Measurements from ENCODE around the gene BCOR.

Gene BCOR

DNA sequence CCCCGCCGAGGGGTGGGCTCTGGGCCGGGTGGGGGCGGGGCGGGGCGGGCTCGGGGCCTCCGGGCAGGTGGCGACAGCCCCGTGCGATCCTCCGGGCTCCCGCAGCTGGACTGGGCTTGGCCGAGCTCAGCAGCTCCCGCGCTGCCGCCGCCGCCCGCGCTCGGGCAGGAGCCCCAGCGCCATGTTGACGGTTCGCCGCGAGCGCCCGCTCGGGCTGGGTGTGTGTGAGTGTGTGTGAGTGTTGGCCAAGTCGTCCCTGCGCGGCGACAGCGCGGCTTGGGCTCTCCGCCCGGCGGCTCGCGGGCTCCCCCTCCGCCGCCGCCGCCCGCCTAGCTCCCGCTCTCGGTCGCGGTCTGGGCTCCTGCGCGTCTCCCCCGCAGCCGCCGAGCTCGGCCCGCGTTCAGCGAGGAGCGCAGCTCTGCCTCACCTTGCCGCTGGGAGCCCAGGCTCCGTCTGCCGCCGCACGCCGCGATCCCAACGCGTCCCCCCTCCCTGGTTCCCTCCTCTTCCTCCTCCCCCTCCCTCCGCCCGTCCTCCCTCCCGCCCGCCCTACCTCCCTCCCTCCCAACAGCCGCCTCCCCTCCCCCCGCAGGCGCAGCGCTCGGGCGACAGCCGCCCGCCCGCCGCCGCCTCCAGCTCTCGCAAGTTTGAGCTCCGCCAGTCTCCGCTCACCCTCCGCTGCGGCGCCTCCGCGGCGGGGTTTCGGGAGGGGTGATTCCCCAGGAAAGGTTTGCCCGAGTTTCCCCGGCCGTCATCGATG is at the start of gene BCOR:
Gene BCOR, minus strand, starts transcription at position 455 of the 760 bp plus-strand sequence. CDS start 20,029 bp downstream, outside the sequence.
- peak; percentile 28 to 64 (median 42) for DNase-seq

DNA sequence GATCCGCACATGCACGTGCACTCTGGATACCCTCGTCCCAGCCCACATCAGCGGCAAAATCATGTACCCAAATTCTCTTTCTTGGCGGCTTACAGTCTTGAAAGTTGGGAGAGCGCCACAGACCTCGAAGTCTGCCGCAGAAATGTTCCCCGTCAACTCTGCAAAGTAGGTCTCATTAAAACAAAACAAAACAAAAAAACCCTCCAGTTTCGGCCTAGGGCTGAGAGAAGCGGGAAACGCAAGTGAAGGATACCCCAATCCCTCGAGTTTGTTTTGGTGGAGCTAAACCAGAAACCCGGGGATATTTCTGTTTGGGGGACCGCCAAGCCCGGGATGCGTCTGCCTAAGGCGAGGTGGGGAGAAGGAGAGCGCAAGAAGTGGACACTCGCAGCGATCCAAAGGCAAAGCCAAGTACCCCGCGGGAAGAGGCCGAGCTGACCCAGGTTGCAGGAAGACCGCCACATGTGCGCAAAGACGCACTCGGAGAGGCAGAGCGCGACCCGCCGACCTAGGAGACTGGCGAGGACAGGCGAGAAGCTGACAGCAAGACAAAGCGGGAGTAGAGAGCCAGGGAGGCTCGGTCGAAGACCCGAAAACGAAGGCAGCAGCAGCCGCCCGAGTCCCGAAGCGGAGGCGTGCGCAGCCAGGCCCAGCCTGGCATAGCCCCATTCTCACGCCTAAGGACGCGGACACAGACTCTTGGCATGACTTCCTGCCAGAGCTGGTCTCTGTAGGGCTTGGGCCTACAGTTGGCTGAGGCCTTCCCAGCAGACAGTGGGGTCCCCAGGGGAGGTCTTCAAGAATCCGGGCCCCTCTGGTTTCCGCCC is 49.6 kb upstream of the BCOR start:
- no peak for DNase-seq

DNA sequence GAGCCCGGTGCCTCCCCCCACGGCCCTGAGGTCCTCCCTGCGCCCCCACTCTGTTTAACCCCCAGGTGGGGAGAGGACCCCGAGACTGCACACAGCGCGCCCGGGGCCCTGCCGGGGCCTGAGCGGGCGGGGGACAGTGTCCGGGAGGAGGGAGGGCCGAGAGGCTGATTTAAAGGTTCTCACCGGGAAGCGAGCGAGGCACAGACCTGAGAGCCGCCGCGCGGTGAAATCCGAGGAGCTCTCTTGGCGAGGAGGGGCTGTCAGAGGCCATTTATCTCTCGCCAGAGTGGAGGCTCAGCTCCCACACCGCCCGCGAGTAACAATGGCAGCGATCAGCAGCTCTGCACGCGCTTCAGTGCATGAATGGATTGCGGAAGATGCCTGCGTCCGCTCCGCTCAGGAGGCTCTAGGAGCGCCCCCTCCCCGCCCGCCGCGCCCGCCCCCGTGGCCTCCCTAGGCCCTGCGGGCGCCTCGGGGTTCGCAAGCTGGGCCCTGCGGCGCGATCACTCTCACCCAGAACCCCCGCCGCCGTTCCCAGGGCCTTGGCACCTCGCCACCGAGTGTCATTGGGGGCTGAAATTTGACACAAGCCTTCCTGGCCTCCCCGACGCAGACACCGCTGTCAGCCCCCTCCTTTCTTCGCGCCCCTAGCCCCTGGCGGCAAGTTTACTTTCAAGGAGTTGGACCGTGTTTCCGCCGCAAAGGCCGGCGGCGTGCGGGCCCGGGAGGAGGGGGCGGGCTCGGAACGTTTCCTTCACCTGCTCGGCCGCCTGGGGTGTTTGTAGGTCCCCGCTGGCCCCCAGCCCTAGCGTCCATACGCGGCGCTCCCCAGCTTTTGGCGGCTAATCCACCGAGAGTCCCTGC is 48.7 kb upstream of the BCOR start:
- no peak for DNase-seq

DNA sequence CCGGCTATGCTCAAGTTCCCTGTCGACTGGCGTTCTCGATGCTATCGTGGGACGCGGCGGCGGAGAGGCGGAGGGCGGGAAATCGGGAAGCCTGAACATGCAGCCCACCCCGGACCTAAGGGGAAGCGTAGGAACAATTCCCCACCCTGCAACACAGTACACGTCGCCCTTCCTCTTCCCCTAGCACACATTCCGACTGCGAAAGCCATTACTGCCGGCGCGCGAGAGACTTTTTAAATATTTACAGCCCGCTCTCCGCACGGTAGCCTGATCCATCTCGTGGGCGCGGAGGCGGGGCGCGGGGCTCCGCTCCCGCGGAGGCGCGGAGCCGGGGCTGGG is 48.1 kb upstream of the BCOR start:
- no peak for DNase-seq

DNA sequence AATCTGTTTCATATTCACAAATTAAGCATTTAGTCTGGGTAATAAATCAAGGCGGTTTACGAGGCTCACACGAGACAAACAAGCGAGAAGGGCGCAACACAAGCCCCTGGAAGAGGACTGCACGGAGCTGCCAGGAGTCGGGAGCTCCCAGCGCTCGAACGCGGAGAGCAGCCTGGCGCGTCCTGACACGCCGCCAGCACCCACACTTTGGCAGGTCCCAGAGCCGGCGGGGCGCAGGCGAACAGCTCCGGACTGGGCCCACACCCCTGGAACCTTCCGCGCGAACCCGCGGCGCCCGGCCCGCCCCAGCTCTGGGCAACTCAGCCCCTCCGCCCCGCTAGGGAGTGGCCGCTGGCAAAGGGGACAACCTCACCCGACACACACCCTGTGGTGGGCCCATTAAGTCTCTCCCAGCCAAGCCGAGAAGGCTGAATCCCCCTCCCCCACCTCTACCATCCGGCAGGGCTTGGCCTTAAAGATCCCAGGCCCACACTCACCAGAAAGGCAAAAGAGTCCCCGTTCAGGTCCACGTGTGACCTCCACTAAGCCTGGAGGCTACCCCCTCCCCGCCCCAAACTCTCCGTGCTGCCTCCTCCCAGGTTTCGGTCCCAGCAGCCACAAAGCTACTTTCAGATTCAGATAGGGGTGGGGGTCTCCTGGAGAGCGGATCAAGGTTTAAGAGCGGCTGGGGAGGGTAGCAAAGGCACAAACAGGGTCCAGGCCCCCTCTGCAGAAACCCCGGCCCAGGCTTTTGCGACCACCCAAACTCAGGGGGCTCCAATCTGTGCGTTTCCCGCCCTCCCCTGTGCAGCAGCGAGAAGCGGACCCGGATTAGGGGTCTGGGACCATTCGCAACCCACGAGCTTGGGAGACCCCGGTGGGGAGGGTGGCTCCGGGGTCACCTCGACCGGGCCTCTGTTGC is 47.5 kb upstream of the BCOR start:
- no peak for DNase-seq

DNA sequence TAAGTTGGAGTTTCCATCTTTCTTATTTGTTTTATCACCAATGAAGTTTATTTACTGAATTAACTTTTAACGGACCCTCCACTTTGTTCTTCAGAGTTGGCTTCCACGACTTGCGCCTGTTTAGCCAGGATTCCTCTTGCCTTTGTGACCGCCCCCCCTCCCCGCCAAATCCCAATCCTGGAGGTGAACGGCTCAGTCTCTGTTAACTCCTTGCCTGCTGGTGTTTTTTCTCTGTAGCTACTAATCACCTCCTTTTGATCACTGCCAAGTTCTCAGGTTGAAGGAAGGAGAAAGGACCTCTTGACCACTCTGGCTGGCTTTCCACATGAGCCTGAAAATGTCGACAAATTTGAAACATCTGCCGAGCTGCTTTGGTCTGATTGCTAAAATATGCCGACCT is 46.8 kb upstream of the BCOR start:
- DNase-seq = no peak

DNA sequence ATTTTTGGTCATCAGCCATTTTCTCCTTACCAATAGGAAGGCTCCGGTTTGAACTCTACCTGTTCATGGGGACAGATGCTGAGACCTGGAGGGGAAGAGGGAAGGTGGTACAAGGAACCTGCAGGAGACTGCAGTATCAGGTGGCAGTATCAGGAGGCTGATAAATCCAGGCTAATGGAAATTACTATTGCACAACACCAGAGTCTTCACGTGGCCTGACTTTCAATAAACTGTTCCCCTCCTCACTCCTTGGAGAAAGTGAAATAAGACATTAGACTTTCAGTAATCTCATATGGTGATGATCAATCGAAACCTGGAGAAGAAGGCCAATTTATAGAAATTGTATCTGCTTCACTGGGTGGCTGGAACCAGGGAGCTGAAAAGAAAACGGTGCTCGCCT is 46.2 kb upstream of the BCOR start:
- DNase-seq = no peak

DNA sequence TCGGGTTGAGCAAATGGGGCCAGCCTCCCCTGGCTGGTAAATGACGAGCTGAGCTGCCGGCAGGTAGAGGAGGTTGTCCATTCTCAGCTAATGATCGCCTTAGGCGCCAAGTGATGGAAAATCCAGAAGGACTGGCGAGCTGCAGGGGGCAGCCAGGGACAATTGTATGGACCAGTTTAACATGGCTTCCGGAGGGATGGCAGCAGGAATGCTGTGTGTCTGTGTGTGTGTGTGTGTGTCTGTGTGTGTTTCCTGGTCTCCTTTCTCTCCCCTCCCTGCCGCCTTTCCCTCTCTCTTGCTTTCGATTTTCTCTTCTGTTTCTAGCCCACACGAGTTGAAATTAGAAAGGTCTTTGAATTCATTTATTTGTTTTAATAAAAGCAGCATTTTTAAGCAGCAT is 45.2 kb upstream of the BCOR start:
- DNase-seq = no peak

DNA sequence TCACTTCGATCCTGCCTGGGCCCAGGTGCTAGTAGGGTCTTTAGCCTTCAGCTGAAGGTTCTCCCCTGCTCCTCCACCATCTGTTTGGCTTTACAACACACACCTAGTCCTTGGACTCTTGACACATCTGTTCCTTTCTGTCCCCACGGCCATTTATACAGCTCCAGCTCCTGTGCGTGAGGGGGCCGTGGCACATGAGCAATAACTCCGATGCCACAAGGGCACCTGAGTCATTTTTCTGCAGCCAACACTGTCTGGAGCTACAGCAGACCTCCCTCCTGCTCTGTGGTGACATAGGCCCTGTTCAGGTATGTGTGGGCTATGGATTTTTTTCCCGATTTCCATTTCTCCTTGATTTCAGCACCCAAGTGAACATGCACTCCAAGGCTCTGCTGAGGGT is 44.7 kb upstream of the BCOR start:
- DNase-seq = no peak

DNA sequence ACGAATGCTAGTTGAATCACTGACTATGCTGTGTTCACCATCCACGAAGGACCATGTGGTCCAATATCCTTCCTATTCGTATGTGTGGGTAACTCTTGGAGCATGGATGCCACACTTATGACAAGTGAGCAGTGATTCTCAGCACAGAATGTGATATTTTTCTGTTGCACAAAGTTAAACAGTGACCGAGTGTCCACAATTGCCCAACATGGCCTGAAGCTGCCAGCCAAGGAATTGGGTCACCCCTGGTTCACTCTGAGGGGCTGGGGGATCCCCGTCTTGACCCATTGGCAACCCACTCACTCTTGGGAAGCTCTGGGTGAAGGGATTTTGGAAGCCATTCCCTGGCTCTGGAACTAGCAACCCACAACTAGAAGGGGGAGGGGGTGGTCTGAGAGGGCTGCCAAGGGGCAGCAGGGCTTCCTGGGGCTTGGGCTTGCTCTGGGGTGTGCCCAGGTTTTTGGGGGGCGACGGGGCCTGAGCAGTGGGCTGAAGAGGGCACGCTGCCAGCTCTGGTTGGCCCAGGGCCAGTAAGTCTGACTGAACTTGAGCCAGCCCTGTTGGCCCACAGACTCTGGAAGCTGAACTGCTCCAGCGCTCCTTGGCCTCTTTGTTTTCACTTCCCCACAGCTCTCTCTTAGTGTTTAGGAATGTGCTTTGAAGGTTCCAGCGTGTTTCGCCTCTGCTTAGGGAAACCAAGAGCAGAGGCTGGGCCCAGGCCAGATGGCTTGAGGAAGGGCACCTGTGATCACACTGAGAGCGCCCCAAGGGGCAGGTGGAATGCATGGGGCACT is 43.1 kb upstream of the BCOR start:
- DNase-seq = no peak

DNA sequence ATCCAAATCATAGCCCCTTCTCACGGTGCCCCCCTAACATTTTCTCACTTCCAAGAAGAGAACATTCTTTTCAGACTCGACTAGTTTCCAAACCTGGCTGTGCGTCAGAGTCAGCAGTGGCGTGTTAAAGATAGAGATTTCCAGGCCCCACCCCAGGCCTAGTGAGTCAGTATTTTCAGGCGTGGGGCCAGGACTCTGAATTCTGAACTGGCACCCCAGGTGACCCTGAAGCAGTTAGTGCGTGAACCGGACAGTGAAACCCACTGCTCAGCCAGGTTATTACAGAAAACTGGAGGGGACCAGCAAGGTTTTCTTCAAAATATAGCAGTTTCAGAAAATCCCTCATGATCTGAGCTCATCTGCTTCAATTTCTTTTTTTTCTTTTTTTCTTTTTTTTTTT is 35.0 kb upstream of the BCOR start:
- no peak for DNase-seq

DNA sequence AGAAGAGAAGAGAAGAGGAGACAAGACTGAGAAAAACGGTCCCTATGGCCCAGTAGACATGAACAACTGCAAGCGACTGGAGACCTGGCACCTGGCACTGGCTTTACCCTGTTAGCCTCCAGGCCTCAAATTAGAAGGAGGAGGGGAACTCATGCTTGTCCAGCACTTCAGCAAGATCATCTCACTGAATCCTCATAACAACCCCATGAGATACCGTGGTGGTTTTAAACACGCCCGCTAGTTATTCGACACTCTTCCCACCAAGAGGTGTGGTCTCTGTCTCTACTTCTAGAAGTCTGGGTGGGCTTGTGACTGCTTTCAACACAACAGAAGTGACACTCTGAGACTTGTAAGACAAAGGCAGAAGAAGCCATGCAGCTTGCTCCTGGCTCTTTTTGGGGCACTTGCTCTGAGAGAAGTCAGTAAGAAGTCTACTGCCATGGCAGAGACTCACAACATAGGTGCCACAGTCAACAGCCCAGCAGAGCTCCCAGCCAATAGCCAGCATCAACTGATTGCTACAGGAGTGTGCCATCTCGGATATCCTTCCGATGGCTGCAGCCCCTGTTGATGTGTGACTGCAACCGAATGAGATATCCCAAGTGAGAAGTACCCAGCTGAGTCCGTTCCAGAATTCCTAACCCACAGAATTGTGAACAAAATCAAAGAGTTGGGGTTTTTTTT is 34.0 kb upstream of the BCOR start:
- DNase-seq = no peak

DNA sequence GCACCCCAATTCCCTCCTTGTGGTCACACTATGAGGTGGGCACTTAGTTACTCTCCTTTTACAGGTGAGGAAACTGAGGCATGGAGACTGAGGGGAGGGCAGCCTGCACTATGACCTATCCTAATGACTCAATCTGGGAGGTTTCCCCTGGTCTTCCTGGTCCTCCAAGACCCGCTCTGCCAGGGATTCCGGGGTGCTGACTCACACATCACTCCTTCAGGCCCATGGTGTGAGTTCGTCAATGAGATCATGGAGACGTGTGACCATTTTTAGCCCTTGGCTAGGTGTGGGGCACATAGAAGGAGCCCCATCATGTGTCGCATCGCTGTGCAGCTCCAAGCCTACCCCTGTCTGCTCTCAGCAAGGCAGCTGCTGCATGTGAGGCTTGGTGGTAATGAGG is 32.4 kb upstream of the BCOR start:
- DNase-seq = no peak

DNA sequence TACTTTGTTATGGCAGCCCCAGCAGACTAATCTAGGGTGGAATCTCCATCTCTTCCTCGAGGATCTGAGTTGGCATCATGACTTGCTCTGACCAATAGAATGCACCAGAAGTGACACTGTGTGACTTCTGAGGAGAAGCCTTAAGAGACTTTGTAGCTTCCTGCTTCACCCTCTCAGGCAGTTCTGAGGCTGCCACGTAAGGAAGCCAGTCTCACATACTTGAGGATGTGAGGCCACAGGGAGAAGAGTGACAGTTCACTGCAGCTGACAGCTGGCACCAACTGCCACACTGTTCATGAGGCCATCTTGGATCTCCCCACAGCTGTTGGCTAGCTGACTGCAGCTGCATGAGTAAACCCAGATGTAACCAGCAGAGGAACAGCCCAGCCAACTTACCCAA is 29.3 kb upstream of the BCOR start:
- no peak for DNase-seq

DNA sequence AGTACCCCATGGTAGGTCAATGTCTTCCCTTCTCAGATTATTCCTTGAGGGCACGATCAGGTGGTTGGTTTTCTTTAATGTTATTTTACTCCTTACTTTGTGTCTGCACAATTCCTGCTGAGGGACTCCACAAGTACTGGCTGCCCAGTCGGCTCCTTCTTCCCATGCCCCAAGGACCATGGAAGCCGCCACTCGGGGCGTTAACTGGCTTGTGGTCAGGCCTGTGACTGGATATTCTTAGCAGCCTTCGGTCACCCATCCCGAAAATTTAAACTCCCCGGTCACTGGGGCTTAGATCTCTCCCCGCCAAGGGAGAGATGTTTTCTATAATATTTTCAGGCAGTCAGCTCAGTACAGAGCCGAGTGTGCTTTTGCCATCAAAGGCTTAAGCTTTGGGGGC is 24.7 kb upstream of the BCOR start:
- DNase-seq = no peak

DNA sequence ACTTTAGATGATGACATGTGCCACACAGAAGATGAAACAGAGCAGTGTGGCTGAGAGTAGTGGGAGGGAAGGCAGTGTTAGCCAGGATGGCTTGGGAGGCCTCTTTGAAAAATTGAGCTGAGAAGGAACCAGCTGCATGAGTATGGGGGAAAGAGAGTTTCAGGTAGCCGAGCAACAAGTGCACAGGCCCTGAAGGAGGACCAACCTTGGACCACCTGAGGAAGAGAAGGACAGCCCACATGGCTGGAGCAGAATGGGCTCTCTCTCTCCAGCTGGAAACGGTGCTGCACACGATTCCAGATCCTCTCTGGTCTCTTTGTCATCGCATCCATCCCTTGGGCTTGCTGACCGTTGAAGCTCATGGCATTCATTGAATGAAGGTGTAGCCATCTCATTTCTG is 23.9 kb upstream of the BCOR start:
- no peak for DNase-seq

DNA sequence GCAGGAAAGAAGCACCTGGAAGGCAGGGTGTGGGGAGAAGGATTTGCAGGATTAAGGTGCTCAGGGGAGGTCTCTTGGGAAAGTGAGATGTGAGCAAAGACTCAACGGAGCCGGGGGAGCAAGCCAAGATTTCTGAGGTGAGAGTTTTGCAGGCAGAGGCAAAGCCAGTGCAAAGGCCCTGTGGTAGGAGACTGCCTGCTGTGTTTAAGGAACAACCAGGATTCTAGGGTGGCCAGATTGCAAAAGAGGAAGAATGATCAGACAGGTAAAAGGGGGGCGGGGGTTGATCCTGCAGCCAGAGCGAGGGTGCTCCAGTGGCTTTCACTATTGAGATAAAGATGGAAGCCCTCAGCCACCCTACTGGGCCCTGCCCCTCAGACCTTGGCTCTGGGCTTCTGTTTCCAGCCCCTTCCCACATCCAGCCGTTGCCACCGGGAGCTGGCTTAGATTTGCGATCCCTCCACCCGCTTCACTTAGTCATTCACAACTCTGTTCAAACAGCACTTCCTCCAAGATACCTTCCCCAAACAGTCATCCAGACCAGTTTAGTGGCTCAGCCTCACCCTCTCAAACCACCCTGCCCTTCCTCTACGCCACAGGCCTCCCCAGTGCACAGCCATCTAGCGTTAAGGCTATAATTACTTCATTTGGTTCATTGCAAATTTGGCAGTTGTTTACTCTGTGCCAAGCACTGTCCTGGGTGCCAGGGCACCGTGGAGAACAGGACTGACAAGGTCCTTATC is 23.3 kb upstream of the BCOR start:
- no peak for DNase-seq

DNA sequence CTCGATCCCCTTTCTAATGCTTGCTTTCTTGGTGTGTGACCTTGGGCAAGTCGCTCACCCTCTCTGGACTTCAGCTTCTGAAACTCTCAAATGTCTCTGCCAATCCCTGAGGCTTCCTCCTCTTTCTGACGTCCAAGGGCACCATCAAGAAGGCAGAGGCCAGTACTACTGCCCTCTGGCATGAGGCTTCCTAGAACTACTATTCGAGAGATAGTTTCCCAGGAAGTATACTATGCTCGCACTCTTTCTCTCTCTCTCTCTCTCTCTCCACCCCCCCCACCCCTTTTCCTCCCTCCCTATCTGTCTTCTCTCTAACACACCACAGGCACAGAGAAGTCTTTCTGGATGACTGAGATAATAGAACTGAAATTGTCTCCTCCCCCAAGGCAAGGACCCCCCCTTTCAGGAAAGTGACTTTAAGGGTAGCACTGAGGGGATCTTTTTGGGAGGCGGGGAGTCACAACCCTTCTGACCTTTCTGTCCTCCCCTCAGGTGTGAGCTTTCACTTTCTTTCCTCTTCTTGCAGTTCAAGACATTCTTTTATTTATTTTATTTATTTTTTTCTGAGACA is 20.0 kb upstream of the BCOR start:
- DNase-seq = no peak

DNA sequence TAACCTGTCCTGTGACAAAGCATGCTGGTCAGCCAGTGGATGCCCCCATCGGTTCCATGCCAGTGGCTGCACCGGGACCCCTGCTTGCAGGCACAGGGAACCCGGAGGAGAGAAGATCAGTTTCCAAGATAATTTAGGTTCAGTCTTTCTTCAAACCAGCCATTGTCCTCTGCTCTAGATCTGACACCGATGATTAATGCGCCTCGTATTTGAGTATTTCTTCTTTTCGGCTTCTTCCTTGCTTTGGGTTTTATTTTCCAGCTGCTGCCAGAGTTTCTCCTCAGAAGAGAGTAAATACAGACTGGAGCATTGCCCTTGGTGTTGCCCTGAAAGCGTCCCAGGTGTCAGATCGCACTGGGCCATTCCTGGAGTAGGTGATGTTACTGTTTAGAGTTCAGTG is 19.2 kb upstream of the BCOR start:
- no peak for DNase-seq

DNA sequence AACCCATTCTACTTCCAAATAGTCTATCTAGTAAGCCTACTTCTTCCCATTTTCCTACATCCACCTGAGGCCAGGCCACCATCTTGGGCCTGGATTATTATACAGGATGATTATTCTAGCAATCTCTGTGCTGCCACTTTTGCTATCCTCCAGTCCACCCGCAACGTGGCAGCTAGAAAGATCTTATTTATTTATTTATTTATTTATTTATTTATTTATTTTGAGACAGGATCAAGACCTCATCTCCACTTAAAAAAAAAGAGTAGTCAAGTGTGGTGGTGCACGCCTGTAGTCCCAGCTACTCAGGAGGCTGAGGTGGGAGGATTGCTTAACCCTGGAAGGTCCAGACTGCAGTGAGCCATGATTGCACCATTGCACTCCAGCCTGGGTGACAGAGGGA is 15.2 kb upstream of the BCOR start:
- DNase-seq = no peak

Measured in activated CD4-positive, CD25-positive, alpha-beta regulatory T cell (primary cell).